ENCODE results near the gene KHK. TPM values are rescaled to one million over a fixed set of nuclear protein-coding genes. Genes with fewer than 3 reads are reported as not detected.
A peak's percentile ranks its signal among the peaks of the same experiment; 100 is the strongest.

The KHK gene
- total and polyA plus RNA-seq, 9 of the 15 experiments (the other 6 are each of a cell fraction or from before 2014, with no cell fraction given), result 1.5 to 10.7 (median 5.2) TPM

GRCh38 chr2:27095745-27096651, 9.4 kb downstream of the KHK start (continued):
- no peak for TF ChIP-seq MBD1 (CRISPR knock-in tag; IDR thresholded peaks at IDR 0.05)
- TF ChIP-seq FOXP4 (CRISPR knock-in tag; IDR thresholded peaks at IDR 0.05; ENCODE audit: borderline replicate concordance), result no peak
- TF ChIP-seq PHF8 (IDR thresholded peaks at IDR 0.05; ENCODE audit: borderline replicate concordance, low read length), result peak; percentile 28; the same call in 1 of the 2 replicates
- TF ChIP-seq ZKSCAN1 (IDR thresholded peaks at IDR 0.05; ENCODE audit: low read depth, low read length), result no peak
- 0 out of 2 replicates have a peak, but pooled peaks have one; percentile 26 for TF ChIP-seq CXXC5 (CRISPR knock-in tag; IDR thresholded peaks at IDR 0.05)
- no peak for TF ChIP-seq POLR2AphosphoS2 (IDR thresholded peaks at IDR 0.05; ENCODE audit: low read length)
- TF ChIP-seq MECOM (CRISPR knock-in tag; IDR thresholded peaks at IDR 0.05), result 0 out of 2 replicates have a peak, but pooled peaks have one; percentile 42
- no peak for TF ChIP-seq ZNF778 (CRISPR knock-in tag; IDR thresholded peaks at IDR 0.05)
- TF ChIP-seq, protein P1, sequence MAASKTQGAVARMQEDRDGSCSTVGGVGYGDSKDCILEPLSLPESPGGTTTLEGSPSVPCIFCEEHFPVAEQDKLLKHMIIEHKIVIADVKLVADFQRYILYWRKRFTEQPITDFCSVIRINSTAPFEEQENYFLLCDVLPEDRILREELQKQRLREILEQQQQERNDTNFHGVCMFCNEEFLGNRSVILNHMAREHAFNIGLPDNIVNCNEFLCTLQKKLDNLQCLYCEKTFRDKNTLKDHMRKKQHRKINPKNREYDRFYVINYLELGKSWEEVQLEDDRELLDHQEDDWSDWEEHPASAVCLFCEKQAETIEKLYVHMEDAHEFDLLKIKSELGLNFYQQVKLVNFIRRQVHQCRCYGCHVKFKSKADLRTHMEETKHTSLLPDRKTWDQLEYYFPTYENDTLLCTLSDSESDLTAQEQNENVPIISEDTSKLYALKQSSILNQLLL (CRISPR knock-in tag; IDR thresholded peaks at IDR 0.05; ENCODE audit: borderline replicate concordance), result no peak
- no peak for TF ChIP-seq EWSR1 (IDR thresholded peaks at IDR 0.05; ENCODE audit: borderline replicate concordance, low read depth, partially characterized antibody)
- TF ChIP-seq, protein P2, sequence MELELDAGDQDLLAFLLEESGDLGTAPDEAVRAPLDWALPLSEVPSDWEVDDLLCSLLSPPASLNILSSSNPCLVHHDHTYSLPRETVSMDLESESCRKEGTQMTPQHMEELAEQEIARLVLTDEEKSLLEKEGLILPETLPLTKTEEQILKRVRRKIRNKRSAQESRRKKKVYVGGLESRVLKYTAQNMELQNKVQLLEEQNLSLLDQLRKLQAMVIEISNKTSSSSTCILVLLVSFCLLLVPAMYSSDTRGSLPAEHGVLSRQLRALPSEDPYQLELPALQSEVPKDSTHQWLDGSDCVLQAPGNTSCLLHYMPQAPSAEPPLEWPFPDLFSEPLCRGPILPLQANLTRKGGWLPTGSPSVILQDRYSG (tag; conservative IDR thresholded peaks at IDR 0.05; ENCODE audit: low read depth), result peak; percentile 65; the same call in 1 of the 2 replicates
- TF ChIP-seq ZNF561 (CRISPR knock-in tag; conservative IDR thresholded peaks at IDR 0.05), result no peak
- TF ChIP-seq MED1 (CRISPR knock-in tag; IDR thresholded peaks at IDR 0.05; ENCODE audit: borderline replicate concordance), result no peak
- no peak for TF ChIP-seq ZNF316 (IDR thresholded peaks at IDR 0.05)
- TF ChIP-seq EHMT2 (IDR thresholded peaks at IDR 0.05), result no peak
- TF ChIP-seq NCOA4 (IDR thresholded peaks at IDR 0.05; ENCODE audit: partially characterized antibody), result no peak
- no peak for TF ChIP-seq KAT2B (IDR thresholded peaks at IDR 0.05; ENCODE audit: low read depth, low read length)
